HG03342 (cell line): ENCODE results near the gene GLOD5.
"Not testable (repeated sequence)": the region's sequence is repeated elsewhere in the genome, so short reads cannot be mapped to it uniquely, and the experiment has no call there.

ENCODE experiments used
- ATAC-seq: cut with Tn5 transposase; IDR thresholded peaks from one replicate; pipeline ENCODE4 v1.9.1; 2021; ENCODE audit warnings: mild to moderate bottlenecking, moderate library complexity; ENCODE audit not compliant: unreplicated experiment

GLOD5 gene

DNA sequence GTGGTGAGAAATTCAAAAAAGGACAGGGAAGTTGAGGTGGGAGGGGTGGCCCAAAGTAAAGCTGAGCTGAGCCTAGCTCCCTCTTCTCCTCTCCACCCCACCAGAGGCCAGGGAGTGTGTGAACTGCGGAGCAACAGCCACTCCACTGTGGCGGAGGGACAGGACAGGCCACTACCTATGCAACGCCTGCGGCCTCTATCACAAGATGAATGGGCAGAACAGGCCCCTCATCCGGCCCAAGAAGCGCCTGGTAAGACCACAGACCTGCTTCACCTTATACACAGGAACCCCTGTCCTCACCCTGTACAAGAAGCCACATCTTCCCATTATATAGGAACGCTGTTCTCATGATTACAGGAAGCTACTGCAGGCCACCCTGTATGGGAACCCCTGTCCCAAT lies 30.7 kb downstream of the GLOD5 start:
- ATAC-seq: no peak

DNA sequence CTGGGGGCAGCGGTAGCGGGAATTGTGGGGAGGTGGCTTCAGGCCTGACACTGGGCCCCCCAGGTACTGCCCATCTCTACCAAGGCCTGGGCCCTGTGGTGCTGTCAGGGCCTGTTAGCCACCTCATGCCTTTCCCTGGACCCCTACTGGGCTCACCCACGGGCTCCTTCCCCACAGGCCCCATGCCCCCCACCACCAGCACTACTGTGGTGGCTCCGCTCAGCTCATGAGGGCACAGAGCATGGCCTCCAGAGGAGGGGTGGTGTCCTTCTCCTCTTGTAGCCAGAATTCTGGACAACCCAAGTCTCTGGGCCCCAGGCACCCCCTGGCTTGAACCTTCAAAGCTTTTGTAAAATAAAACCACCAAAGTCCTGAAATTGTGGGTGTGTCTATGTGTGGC lies 32.4 kb downstream of the GLOD5 start:
- ATAC-seq: no peak

GRCh38 chrX:48794340-48794910 lies 32.9 kb downstream of the GLOD5 start:
- ATAC-seq: no peak

DNA sequence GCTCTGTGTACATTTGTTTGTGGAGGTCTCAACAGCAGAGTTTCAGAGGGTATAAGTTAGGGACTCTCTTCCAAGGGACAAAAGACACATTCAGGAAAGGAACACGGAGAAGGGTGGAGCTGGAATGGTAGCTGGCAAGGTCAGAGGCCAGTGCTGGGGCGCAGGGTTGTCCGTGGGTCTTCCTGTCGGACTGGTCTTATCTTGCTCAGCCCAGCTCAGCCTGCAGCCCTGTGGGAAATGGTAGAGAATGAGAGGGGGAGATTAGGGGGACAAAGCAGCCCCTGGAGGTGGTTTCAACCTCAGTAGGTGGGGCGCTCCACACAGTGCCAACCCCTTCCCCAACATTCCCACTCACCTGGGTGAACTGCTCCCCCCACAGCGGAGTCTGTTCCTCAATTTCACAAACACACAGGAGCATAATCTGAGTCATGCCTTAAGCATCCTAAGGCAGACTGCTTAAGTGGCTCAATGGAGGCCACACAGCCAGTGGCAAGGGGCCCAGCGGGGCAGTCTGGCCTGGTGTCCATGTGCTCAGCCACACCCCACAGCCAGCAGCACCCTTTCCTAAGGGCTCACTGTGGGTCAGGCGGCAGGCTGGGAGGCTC lies 33.5 kb downstream of the GLOD5 start:
- no peak for ATAC-seq

DNA sequence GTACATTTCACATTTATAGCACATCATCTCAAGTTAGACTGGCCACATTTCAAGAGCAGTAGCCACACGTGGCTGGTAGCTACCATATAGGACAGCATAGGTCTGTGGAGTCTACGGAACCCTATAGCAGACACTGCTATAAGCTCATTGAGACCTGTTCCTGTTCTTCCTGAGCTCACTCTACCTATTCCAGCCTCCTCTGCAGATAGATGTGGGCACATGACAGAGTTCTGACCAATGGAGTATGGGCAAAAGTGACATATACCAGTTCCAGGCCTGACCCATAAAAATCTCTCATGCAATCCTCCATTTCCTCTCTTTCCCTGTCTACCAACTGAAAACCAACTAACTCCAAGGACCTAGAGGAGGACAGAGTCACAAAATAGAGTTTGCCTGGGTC lies 36.8 kb downstream of the GLOD5 start:
- ATAC-seq: no peak

- no peak for ATAC-seq
Observed at GRCh38 chrX:48800574-48801279, 39.2 kb downstream of the GLOD5 start.

- ATAC-seq: peak; percentile 78
Observed at GRCh38 chrX:48801280-48802088, 39.9 kb downstream of the GLOD5 start, which contains the start of gene HDAC6. TSS of gene HDAC6 (plus strand) at chrX:48802067. CDS start at chrX:48802693, 626 bp downstream.

DNA sequence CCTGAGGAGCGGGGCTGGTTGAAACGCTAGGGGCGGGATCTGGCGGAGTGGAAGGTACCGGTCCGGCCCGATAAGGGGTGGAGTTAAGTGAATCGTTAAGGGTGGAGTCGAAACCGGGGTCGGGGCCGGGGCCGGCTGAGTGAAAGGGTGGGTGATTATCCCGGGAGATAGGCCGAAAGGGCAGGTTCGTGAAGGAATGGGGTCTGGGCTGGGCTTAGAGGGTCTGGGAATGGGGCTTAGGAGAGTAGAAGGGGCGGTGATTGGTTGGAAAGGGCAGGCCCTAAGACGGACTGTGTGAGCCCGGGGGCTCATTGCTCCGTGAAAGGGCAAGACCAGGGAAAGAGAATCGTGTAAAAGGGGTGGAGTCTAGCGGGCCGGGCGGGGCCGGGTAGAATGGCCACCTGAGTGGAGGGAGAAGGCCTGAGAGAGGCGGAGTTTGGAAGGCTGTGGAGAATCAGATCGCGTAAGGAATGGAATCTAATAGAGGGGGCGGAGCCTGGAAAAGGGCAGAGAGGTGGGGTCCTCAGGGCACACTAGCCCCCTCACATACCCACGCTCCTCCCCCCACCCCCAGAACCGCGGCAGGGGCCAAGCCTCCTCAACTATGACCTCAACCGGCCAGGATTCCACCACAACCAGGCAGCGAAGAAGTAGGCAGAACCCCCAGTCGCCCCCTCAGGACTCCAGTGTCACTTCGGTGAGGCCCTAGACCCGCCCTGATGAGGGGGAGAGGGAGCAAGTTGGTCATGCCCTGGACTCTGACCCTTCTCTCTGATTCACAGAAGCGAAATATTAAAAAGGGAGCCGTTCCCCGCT lies 40.8 kb downstream of the GLOD5 start:
- ATAC-seq: peak; percentile 39

GRCh38 chrX:48802905-48803200 lies 41.3 kb downstream of the GLOD5 start:
- ATAC-seq: no peak

DNA sequence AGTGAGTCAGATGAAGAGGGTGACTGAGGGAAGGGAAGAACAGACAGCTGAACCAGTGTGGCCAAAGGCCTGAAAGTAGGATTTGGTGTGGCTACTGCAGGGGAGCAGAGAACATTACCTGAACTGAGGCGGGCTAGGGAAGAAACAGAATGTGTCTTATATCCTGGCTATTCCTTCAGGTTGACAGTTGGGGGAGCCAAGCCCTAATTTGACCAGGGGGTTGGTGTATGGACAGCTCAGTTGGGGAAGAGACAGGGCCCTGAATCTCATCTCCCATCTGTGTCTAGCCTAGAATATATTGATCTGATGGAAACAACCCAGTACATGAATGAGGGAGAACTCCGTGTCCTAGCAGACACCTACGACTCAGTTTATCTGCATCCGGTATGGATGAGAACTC lies 44.5 kb downstream of the GLOD5 start:
- no peak for ATAC-seq

DNA sequence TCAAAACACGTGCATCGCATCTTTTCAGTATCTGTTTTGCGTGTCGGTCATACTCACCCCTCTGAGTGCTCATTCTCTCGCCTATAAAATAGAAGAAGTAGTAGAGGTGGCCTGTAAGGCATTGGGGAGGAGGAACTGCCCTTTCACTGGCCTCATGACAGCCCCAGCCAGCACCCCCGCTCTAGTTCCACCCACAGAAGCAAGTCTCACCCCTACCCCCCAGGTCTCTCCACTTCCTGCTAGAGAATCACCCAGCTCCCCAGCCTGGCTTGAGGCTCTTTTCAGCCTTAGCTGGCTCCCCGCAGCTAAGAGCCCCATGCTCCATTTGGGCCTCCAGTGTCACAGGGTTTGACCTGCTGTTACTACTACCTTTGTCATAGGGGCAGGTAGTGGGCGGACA lies 52.1 kb downstream of the GLOD5 start:
- ATAC-seq: no peak

DNA sequence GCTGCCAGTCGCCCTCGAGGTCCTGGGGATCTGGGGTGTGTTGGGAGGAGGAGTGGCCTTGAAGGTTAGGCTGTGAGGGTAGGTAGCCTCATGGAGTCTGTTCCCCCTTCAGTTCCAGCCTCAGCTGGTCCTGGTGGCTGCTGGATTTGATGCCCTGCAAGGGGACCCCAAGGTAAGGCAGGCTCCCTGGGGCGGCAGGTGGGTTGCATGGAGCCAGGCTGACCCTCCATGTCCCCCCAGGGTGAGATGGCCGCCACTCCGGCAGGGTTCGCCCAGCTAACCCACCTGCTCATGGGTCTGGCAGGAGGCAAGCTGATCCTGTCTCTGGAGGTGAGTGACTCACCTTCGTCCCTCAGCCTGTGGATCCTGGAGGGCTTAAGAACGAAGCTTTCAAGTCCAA lies 53.2 kb downstream of the GLOD5 start:
- no peak for ATAC-seq

- no peak for ATAC-seq
Observed at GRCh38 chrX:48815266-48815665, 53.7 kb downstream of the GLOD5 start.

DNA sequence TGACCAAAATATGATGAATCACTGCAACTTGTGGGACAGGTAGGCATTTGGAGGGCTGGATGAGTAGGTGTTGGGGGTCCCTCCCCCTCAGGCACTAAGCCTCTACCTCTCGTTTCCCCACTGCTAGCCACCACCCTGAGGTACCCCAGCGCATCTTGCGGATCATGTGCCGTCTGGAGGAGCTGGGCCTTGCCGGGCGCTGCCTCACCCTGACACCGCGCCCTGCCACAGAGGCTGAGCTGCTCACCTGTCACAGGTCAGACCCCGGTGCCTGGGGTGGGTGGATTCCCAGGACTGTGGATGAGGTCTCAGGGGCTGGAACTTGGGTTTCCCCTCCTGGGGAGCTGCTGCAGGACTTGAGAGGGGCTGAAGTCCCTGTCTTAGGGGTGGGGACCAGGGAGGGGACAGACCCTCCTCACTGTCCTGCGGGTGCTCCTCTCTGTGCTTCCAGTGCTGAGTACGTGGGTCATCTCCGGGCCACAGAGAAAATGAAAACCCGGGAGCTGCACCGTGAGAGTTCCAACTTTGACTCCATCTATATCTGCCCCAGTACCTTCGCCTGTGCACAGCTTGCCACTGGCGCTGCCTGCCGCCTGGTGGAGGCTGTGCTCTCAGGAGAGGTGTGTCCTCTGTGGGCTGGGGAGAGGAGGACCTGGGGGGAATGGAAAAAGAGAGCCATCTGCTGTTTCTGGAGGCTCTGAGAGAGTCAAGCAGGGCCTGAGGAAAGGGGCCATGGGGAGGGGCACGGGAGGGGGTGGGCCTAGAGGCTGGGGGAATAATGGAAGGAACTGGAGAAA lies 54.7 kb downstream of the GLOD5 start:
- ATAC-seq: no peak

DNA sequence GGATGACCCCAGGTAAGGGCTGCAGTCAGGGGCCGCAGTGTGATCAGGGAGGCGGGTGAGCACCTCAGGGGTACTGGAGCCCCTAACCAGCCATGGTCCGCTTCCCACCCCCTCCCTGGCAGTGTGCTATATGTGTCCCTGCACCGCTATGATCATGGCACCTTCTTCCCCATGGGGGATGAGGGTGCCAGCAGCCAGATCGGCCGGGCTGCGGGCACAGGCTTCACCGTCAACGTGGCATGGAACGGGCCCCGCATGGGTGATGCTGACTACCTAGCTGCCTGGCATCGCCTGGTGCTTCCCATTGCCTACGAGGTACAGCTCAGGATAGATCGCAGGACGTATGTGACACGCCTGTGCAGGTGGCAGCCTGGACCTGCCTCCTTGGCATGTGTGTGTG lies 56.6 kb downstream of the GLOD5 start:
- ATAC-seq: no peak

GRCh38 chrX:48818866-48819265 lies 57.3 kb downstream of the GLOD5 start:
- ATAC-seq: no peak

DNA sequence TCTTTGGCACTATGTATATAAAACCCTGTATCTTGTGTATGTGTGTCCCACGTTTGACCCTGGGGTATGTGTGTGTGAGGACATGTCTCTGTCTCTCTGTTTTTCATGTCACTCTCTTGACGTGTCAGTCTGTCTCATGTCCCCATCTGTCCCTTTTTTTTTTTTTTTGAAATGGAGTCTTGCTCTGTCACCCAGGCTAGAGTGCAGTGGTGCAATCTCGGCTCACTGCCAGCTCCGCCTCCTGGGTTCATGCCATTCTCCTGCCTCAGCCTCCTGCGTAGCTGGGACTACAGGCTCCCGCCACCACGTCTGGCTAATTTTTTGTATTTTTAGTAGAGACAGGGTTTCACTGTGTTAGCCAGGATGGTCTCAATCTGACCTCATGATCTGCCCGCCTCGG lies 57.8 kb downstream of the GLOD5 start:
- ATAC-seq: not testable (repeated sequence)

DNA sequence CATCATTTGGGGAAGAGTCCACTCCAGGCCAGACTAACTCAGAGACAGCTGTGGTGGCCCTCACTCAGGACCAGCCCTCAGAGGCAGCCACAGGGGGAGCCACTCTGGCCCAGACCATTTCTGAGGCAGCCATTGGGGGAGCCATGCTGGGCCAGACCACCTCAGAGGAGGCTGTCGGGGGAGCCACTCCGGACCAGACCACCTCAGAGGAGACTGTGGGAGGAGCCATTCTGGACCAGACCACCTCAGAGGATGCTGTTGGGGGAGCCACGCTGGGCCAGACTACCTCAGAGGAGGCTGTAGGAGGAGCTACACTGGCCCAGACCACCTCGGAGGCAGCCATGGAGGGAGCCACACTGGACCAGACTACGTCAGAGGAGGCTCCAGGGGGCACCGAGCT lies 61.5 kb downstream of the GLOD5 start:
- ATAC-seq: no peak
